Chondrocyte (in vitro differentiated cells): Measurements from ENCODE around the gene SPACDR. TPM values are rescaled to one million over a fixed set of nuclear protein-coding genes. Genes with fewer than 3 reads are reported as not detected.

Experiments
- DNase-seq: peaks from one replicate; pipeline ENCODE4 v3.0.0; 2021; ENCODE audit warnings: mixed read lengths, low spot score
- H3K27ac Mint-ChIP-seq: one replicate; pipeline ENCODE4 v1.8.0; 2021; ENCODE audit warnings: mild to moderate bottlenecking, moderate library complexity, mixed read lengths; ENCODE audit not compliant: unreplicated experiment
- H3K27me3 Mint-ChIP-seq: 2 replicates; pipeline ENCODE4 v1.8.0; 2021; ENCODE audit warnings: low read depth, mixed read lengths
- H3K36me3 Mint-ChIP-seq: 2 replicates; pipeline ENCODE4 v1.8.0; 2021; ENCODE audit warnings: low read depth, mixed read lengths
- H3K4me1 Mint-ChIP-seq: 2 replicates; pipeline ENCODE4 v1.8.0; 2021; ENCODE audit warnings: low read depth, mild to moderate bottlenecking, mixed read lengths
- H3K4me3 Mint-ChIP-seq: one replicate; pipeline ENCODE4 v1.8.0; 2021; ENCODE audit warnings: mild to moderate bottlenecking, moderate library complexity, mixed read lengths; ENCODE audit not compliant: unreplicated experiment
- H3K9me3 Mint-ChIP-seq: 2 replicates; pipeline ENCODE4 v1.8.0; 2021; ENCODE audit warnings: low read depth, mixed read lengths
- CTCF ChIP-seq: fragments of 200-600 bp; sonication (generic); IDR thresholded peaks from 2 replicates; pipeline ENCODE4 v1.5.0; 2021; ENCODE audit warnings: antibody characterized with exemption, mild to moderate bottlenecking, moderate library complexity
- long read RNA-seq: library from polyadenylated mRNA; stranded (forward); transcript quantifications from one replicate; pipeline ENCODE4 v2.0.0, GENCODE V29; 2021
- total RNA-seq: library from RNA; stranded (reverse); gene quantifications from 3 replicates; pipeline ENCODE4 v1.2.1, GENCODE V29; 2021

Gene SPACDR, protein sequence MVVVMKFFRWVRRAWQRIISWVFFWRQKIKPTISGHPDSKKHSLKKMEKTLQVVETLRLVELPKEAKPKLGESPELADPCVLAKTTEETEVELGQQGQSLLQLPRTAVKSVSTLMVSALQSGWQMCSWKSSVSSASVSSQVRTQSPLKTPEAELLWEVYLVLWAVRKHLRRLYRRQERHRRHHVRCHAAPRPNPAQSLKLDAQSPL
- 0.42 to 0.87 TPM in 2 of 3 replicates, not detected in the other for total RNA-seq
- long read RNA-seq, result 0 reads

GRCh38 chr7:100464210-100464660, at the start of gene SPACDR:
SPACDR (minus strand) TSS chr7:100464260; CDS start chr7:100464025, 235 bp downstream.
- no peak for TF ChIP-seq CTCF
- no peak for DNase-seq
- Mint-ChIP-seq H3K27ac (no peak within 1 kb of the TSS), H3K9me3 (no peaks in the 10 kb centered on the region), H3K4me1 (peaks cover 11% of the 10 kb centered on the region), H3K4me3 (no peak within 1 kb of the TSS), H3K27me3 (no peaks in the 10 kb centered on the region), H3K36me3 (no peaks in the 10 kb centered on the region)

DNA sequence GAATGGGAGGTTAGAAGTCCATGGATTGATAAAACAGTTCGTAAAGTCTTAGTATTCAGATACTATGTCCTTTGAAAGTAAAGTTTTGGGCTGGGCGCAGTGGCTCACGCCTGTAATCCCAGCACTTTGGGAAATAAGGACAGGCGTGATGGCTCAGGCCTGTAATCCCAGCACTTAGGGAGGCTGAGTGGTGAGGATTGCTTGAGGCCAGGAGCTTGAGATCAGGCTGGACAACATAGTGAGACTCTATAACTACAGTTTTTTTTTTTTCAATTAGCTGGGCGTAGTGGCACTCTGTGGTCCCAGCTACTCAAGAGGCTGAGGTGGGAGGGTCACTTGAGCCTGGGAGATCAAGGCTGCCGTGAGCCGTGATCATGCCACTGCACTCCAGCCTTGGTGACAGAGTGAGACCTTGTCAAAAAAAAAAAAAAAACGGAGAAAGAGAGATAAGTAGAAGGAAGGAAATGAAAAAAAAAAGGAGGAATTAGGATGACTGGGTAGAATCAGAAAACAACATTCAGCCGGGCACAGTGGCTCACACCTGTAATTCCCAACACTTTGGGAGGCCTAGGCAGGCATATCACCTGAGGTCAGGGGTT, 49.3 kb upstream of the SPACDR start:
- DNase-seq, result no peak
- Mint-ChIP-seq H3K27ac (no peak overlapping the region), H3K9me3 (no peaks in the 10 kb centered on the region), H3K36me3 (no peaks in the 10 kb centered on the region), H3K4me1 (peaks cover 22% of the 10 kb centered on the region), H3K27me3 (peaks cover 4% of the 10 kb centered on the region), H3K4me3 (no peak overlapping the region)
- TF ChIP-seq CTCF, result no peak

GRCh38 chr7:100510437-100511239, 46.6 kb upstream of the SPACDR start:
- H3K27ac Mint-ChIP-seq, result no peak overlapping the region
- DNase-seq, result no peak
- H3K4me3 Mint-ChIP-seq, result no peak overlapping the region
- H3K4me1 Mint-ChIP-seq, result peaks cover 12% of the 10 kb centered on the region
- peaks cover 4% of the 10 kb centered on the region for H3K27me3 Mint-ChIP-seq
- no peaks in the 10 kb centered on the region for H3K9me3 Mint-ChIP-seq
- no peak for TF ChIP-seq CTCF
- no peaks in the 10 kb centered on the region for H3K36me3 Mint-ChIP-seq

- Mint-ChIP-seq H3K36me3 (no peaks in the 10 kb centered on the region), H3K4me1 (peaks cover 3% of the 10 kb centered on the region), H3K9me3 (no peaks in the 10 kb centered on the region), H3K4me3 (no peak overlapping the region), H3K27me3 (peaks cover 4% of the 10 kb centered on the region), H3K27ac (no peak overlapping the region)
- no peak for TF ChIP-seq CTCF
- DNase-seq, result no peak
Measured at GRCh38 chr7:100509231-100509630, 45.2 kb upstream of the SPACDR start.

GRCh38 chr7:100506356-100506923, 42.4 kb upstream of the SPACDR start:
- H3K36me3 Mint-ChIP-seq, result no peaks in the 10 kb centered on the region
- H3K4me1 Mint-ChIP-seq, result peaks cover 7% of the 10 kb centered on the region
- DNase-seq, result no peak
- no peak for TF ChIP-seq CTCF
- H3K9me3 Mint-ChIP-seq, result no peaks in the 10 kb centered on the region
- no peak overlapping the region for H3K4me3 Mint-ChIP-seq
- no peak overlapping the region for H3K27ac Mint-ChIP-seq
- peaks cover 4% of the 10 kb centered on the region for H3K27me3 Mint-ChIP-seq
